H1 (cell line): ENCODE data around the gene AIPL1. TPM values are rescaled to one million over a fixed set of nuclear protein-coding genes. Genes with fewer than 3 reads are reported as not detected.

Experiments
- CTCF ChIA-PET: fragments of 300-600 bp; sonication (Branson Sonifier 250); formaldehyde crosslinking; loops from one replicate; lab custom pipeline; 2021; ENCODE audit not compliant: partially characterized antibody; lab: Charles Lee
- POLR2A ChIA-PET: fragments of 300-600 bp; sonication (Branson Sonifier 250); formaldehyde crosslinking; loops from one replicate; lab custom pipeline; 2021; ENCODE audit warnings: inconsistent platforms; ENCODE audit not compliant: partially characterized antibody; lab: Charles Lee
- DNase-seq, 2 experiments: peaks; one replicate each; pipeline versions ENCODE4 v3.0.0 to v3.0.0-alpha.2; 2010 to 2022; ENCODE audit warnings: low spot score in 2 of 2, low read depth in 1 of 2, mixed read lengths in 1 of 2
- FAIRE-seq: peaks from 2 replicates; lab custom pipeline; 2011; peaks lifted over from hg19 to GRCh38; lab: Jason Lieb, UNC
- H2AFZ ChIP-seq: 2 replicates; pipeline ENCODE4 v1.8.1; 2012; ENCODE audit warnings: low read length, inconsistent platforms
- H2AK5ac ChIP-seq: 2 replicates; pipeline ENCODE4 v1.6.1; 2013; ENCODE audit warnings: low read depth, low read length
- H2BK120ac ChIP-seq: replicated peaks from 2 replicates; pipeline ENCODE3; 2013; ENCODE audit warnings: low read depth, low read length, inconsistent platforms
- H2BK12ac ChIP-seq: 2 replicates; pipeline ENCODE4 v1.6.1; 2013; ENCODE audit warnings: low read depth, low read length
- H2BK15ac ChIP-seq: 2 replicates; pipeline ENCODE4 v1.6.1; 2013; ENCODE audit warnings: low read length
- H2BK20ac ChIP-seq: 2 replicates; pipeline ENCODE4 v1.6.1; 2013; ENCODE audit warnings: low read length
- H2BK5ac ChIP-seq: 2 replicates; pipeline ENCODE4 v1.6.1; 2013; ENCODE audit warnings: low read depth, low read length
- H3K14ac ChIP-seq: 2 replicates; pipeline ENCODE4 v1.6.1; 2013; ENCODE audit warnings: inconsistent platforms; ENCODE audit not compliant: insufficient read length
- H3K18ac ChIP-seq: 2 replicates; pipeline ENCODE4 v1.6.1; 2013; ENCODE audit warnings: low read length; ENCODE audit errors: extremely low read depth
- H3K23ac ChIP-seq: 2 replicates; pipeline ENCODE4 v1.6.1; 2013; ENCODE audit warnings: inconsistent platforms; ENCODE audit not compliant: insufficient read length
- H3K23me2 ChIP-seq: 2 replicates; pipeline ENCODE4 v1.6.1; 2013; ENCODE audit warnings: low read depth, low read length
- H3K27ac ChIP-seq: 2 replicates; pipeline ENCODE4 v1.6.1; 2011; ENCODE audit warnings: low read depth, low read length, inconsistent platforms
- H3K27me3 ChIP-seq, 4 experiments: replicated peaks in 1 of 4; 1 replicate in 1 of 4; 2 replicates in 3 of 4; pipeline versions ENCODE4 v1.6.1 to v1.8.1; 2011 to 2013; ENCODE audit warnings: low read length in 3 of 4, mild to moderate bottlenecking in 3 of 4, inconsistent platforms in 2 of 4, mixed read lengths in 2 of 4, moderate library complexity in 1 of 4; ENCODE audit not compliant: control insufficient read depth in 3 of 4, insufficient read depth in 3 of 4; ENCODE audit errors: extremely low read depth in 1 of 4
- H3K36me3 ChIP-seq, 4 experiments: 2 replicates each; pipeline versions ENCODE4 v1.6.1 to v1.8.1; 2011 to 2013; ENCODE audit warnings: mild to moderate bottlenecking in 4 of 4, low read length in 3 of 4, moderate library complexity in 2 of 4, control low read depth in 1 of 4, inconsistent platforms in 1 of 4; ENCODE audit not compliant: insufficient read depth in 4 of 4, control insufficient read depth in 2 of 4
- H3K4ac ChIP-seq: replicated peaks from 2 replicates; pipeline ENCODE3; 2013; ENCODE audit warnings: low read length, low read depth, mixed read lengths, inconsistent platforms; ENCODE audit not compliant: insufficient read length
- H3K4me1 ChIP-seq, 4 experiments: replicated peaks in 1 of 4; 1 replicate in 1 of 4; 2 replicates in 3 of 4; pipeline versions ENCODE4 v1.6.1 to v1.8.1; 2011 to 2013; ENCODE audit warnings: low read length in 3 of 4, inconsistent platforms in 2 of 4, mixed read lengths in 1 of 4; ENCODE audit not compliant: insufficient read depth in 4 of 4, control insufficient read depth in 3 of 4
- H3K4me2 ChIP-seq, 2 experiments: 2 replicates each; pipeline versions ENCODE4 v1.6.1 to v1.8.1; 2011 to 2013; ENCODE audit warnings: low read depth in 2 of 2, low read length in 2 of 2, control low read depth in 1 of 2, inconsistent platforms in 1 of 2, mild to moderate bottlenecking in 1 of 2; ENCODE audit not compliant: insufficient read depth in 1 of 2
- H3K4me3 ChIP-seq, 4 experiments: fragments of 200-600, 300-600 bp in 1 of 4; sonication (generic), shearing (Covaris generic), sonication (Bioruptor Twin) in 1 of 4; 2 replicates each; pipeline versions ENCODE4 v1.5.1 to v1.8.1; 2011 to 2016; ENCODE audit warnings: low read length in 4 of 4, low read depth in 3 of 4, control low read depth in 2 of 4, inconsistent platforms in 2 of 4, mild to moderate bottlenecking in 2 of 4, mixed read lengths in 1 of 4, moderate library complexity in 1 of 4; ENCODE audit not compliant: insufficient read depth in 2 of 4; ENCODE audit errors: extremely low read depth in 1 of 4
- H3K56ac ChIP-seq: replicated peaks from 2 replicates; pipeline ENCODE3; 2013; ENCODE audit warnings: low read depth, mild to moderate bottlenecking, mixed read lengths, low read length, inconsistent platforms; ENCODE audit not compliant: insufficient read length
- H3K79me1 ChIP-seq: 2 replicates; pipeline ENCODE4 v1.6.1; 2013; ENCODE audit warnings: low read depth, low read length, control low read depth
- H3K79me2 ChIP-seq, 2 experiments: 2 replicates each; pipeline versions ENCODE4 v1.6.1 to v1.8.1; 2012 to 2013; ENCODE audit warnings: low read length in 2 of 2, mild to moderate bottlenecking in 2 of 2, inconsistent platforms in 1 of 2; ENCODE audit not compliant: insufficient read depth in 2 of 2, control insufficient read depth in 1 of 2
- H3K9ac ChIP-seq, 4 experiments: replicated peaks in 1 of 4; 1 replicate in 1 of 4; 2 replicates in 3 of 4; pipeline versions ENCODE4 v1.6.1 to v1.8.1; 2011 to 2013; ENCODE audit warnings: low read depth in 3 of 4, low read length in 3 of 4, control low read depth in 2 of 4, mild to moderate bottlenecking in 2 of 4, moderate library complexity in 2 of 4, inconsistent platforms in 1 of 4; ENCODE audit errors: extremely low read depth in 1 of 4
- H3K9me3 ChIP-seq, 2 experiments: 2 replicates each; pipeline versions ENCODE4 v1.6.1 to v1.8.1; 2012 to 2013; ENCODE audit warnings: mild to moderate bottlenecking in 2 of 2, moderate library complexity in 2 of 2, control low read depth in 1 of 2, inconsistent platforms in 1 of 2, low read depth in 1 of 2, low read length in 1 of 2, mixed read lengths in 1 of 2; ENCODE audit not compliant: insufficient read depth in 2 of 2
- H4K20me1 ChIP-seq, 2 experiments: replicated peaks in 1 of 2; 2 replicates each; pipeline versions ENCODE3 to v1.8.1; 2011 to 2013; ENCODE audit warnings: inconsistent platforms in 2 of 2, low read length in 2 of 2, mild to moderate bottlenecking in 1 of 2; ENCODE audit not compliant: insufficient read depth in 2 of 2, control insufficient read depth in 1 of 2
- H4K5ac ChIP-seq: 2 replicates; pipeline ENCODE4 v1.6.1; 2013; ENCODE audit warnings: low read length, low read depth, mixed read lengths, inconsistent platforms; ENCODE audit not compliant: insufficient read length
- H4K8ac ChIP-seq: 2 replicates; pipeline ENCODE4 v1.8.0; 2013; ENCODE audit warnings: mild to moderate bottlenecking, moderate library complexity, low read length, inconsistent platforms; ENCODE audit not compliant: insufficient read depth; ENCODE audit errors: extremely low read depth
- H4K91ac ChIP-seq: replicated peaks from 2 replicates; pipeline ENCODE3; 2013; ENCODE audit warnings: low read length, mixed read lengths, inconsistent platforms; ENCODE audit not compliant: insufficient read length
- CEBPB ChIP-seq: IDR thresholded peaks from 2 replicates; pipeline ENCODE4 v1.6.1; 2012; ENCODE audit warnings: low read depth, low read length
- TCF12 ChIP-seq: IDR thresholded peaks from 2 replicates; pipeline ENCODE4 v1.6.1; 2011; ENCODE audit warnings: low read depth, mild to moderate bottlenecking, low read length
- WGBS, 2 experiments: shearing (Covaris generic) in 1 of 2; methylation state at CpG; one replicate each; pipeline versions ENCODE4 v1.1.6 to v1.1.7; 2013 to 2015; ENCODE audit warnings: low lambda C conversion rate in 2 of 2, mixed read lengths in 2 of 2, inconsistent platforms in 1 of 2, low coverage in 1 of 2, missing lambda C conversion rate in 1 of 2; ENCODE audit not compliant: insufficient replicate concordance in 2 of 2, insufficient coverage in 1 of 2, insufficient read length in 1 of 2; ENCODE audit errors: extremely low coverage in 1 of 2, missing lambda C conversion rate in 1 of 2; 5-methylcytosine and 5-hydroxymethylcytosine counted together
- polyA plus RNA-seq, 7 experiments: library from polyadenylated mRNA; depleted of rRNA in 3 of 7; stranded (reverse) in 5 of 7; unstranded in 2 of 7; fragments of >200 nt in 5 of 7; fragments of 200-250 nt in 2 of 7; gene quantifications; 1 replicate in 5 of 7; 2 replicates in 1 of 7; 4 replicates in 1 of 7; pipeline versions ENCODE4 v1.2.1 to v1.2.3, GENCODE V29; 2011 to 2013; ENCODE audit warnings: missing spikeins in 2 of 7, mixed read lengths in 2 of 7
- total RNA-seq: library from RNA; stranded (reverse); fragmentation: NEBNext Ultra II Directional; extraction: Animal tissue kit (Norgen Biotek cat#: 25700); gene quantifications from 2 replicates; pipeline ENCODE4 v1.2.1, GENCODE V29; 2021
- TF ChIP-seq, protein P1 (sequence below), 3 experiments: IDR thresholded peaks; 1 replicate in 2 of 3; 2 replicates in 1 of 3; pipeline versions ENCODE4 v1.5.1 to v1.6.1; 2011; ENCODE audit warnings: low read length in 3 of 3, mild to moderate bottlenecking in 3 of 3, inconsistent platforms in 2 of 3, low read depth in 1 of 3, moderate library complexity in 1 of 3; ENCODE audit not compliant: insufficient read depth in 1 of 3; ENCODE audit errors: control extremely low read depth in 1 of 3
- TF ChIP-seq, protein P2 (sequence below): IDR thresholded peaks from 2 replicates; pipeline ENCODE4 v1.6.1; 2012; ENCODE audit warnings: low read length, inconsistent platforms
- TF ChIP-seq, protein P3 (sequence below): IDR thresholded peaks from 2 replicates; pipeline ENCODE4 v1.6.1; 2011; ENCODE audit warnings: low read length, improper control_type of control experiment

Gene AIPL1
- total and polyA plus RNA-seq, 2 of the 8 experiments (the other 6 are each of a cell fraction or from before 2014, with no cell fraction given): 0.56 to 0.71 TPM

DNA sequence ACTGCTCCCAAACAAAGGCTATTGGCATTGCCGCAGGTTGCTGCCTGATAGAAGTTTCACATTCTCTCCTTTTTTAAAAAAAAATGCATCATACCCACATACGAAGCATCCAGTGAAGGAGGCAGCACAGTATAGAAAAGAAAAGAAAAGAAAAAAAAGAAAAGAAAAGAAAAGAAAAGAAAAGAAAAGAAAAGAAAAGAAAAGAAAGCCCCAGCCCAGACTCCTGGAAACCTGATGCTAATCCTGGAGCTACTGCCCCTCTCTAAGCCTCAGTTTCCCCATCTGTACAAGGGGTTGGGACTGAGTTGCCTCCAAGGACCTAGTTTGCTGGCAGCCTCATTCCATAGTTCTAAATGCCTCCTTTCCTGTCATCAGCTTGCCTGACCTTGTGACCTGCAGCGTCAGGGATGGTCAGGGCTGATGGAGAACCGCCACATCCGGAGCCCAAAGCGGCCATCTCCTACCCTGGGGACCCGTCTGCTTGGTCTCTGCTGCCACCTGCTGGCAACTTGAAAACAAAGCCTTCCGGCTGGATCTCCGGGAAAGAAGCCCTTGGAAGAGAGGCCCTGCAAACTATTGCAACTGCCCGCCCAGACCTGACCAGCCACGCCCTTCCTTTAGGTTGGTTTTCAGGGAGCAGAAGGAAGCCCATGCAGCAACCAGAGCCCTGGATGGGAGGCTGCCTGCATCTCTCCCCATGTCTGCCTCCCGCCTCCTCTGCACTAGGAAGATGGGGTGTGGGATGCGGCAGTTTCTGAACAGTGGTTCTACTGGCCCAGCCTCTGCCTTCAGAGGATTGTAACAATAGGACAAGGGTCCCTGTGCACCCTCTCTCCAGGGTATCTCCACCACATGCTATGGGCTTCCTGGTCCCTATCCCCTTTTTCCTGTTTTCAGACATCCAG is 13.0 kb downstream of the AIPL1 start:
- Histone ChIP-seq H3K36me3 (no peaks in the 10 kb centered on the region), H4K8ac (peak overlapping the region; percentile 46; the same call in 1 of the 2 replicates), H4K20me1 (no peaks in the 10 kb centered on the region), H4K5ac (no peak overlapping the region), H2BK20ac (0 out of 2 replicates have a peak overlapping the region, but pooled peaks have one; percentile 11), H3K9ac (no peak overlapping the region), H3K4me2 (no peak overlapping the region), H3K23me2 (no peaks in the 10 kb centered on the region), H3K79me2 (no peaks in the 10 kb centered on the region), H3K18ac (no peak overlapping the region), H3K14ac (no peak overlapping the region), H2BK12ac (no peak overlapping the region; the same call in 1 of the 2 replicates), H3K4me1 (peaks cover 0 to 7% (median 5%) of the 10 kb centered on the region in 4 experiments; a peak in 4 of 7 replicates), H2BK5ac (0 out of 2 replicates have a peak overlapping the region, but pooled peaks have one; percentile 61), H3K79me1 (no peaks in the 10 kb centered on the region), H4K91ac (peak overlapping the region; percentile 9), H3K9me3 (no peaks in the 10 kb centered on the region), H3K4me3 (no peak overlapping the region), H2BK15ac (peak overlapping the region; percentile 31; the same call in 1 of the 2 replicates), H2BK120ac (no peak overlapping the region), H3K4ac (no peak overlapping the region), H3K56ac (no peak overlapping the region), H3K23ac (no peak overlapping the region), H2AFZ (no peak overlapping the region), H2AK5ac (no peak overlapping the region), H3K27me3 (no peaks in the 10 kb centered on the region), H3K27ac (no peak overlapping the region)
- FAIRE-seq (peak; percentile 78), DNase-seq (peak; percentile 60 to 94)
- POLR2A ChIA-PET: interaction anchor here (0.6 to 0.7 kb wide), 2 partner anchors 292 to 1066 kb away, joined by 3 read pairs; no protein-coding TSS in a partner anchor
- WGBS, 2 experiments: 43% methylated on average over 13 of the region's 13 CpGs; no CpG with 5 or more reads in 1 of the 2 experiments
- CTCF ChIA-PET: interaction anchor here (0.6 to 6.9 kb wide), 33 partner anchors 9 to 838 kb away, joined by 3 to 60 read pairs (median 3); partner anchors contain the start of genes AIPL1 and NLRP1
- TF ChIP-seq, protein P1, sequence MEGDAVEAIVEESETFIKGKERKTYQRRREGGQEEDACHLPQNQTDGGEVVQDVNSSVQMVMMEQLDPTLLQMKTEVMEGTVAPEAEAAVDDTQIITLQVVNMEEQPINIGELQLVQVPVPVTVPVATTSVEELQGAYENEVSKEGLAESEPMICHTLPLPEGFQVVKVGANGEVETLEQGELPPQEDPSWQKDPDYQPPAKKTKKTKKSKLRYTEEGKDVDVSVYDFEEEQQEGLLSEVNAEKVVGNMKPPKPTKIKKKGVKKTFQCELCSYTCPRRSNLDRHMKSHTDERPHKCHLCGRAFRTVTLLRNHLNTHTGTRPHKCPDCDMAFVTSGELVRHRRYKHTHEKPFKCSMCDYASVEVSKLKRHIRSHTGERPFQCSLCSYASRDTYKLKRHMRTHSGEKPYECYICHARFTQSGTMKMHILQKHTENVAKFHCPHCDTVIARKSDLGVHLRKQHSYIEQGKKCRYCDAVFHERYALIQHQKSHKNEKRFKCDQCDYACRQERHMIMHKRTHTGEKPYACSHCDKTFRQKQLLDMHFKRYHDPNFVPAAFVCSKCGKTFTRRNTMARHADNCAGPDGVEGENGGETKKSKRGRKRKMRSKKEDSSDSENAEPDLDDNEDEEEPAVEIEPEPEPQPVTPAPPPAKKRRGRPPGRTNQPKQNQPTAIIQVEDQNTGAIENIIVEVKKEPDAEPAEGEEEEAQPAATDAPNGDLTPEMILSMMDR (IDR thresholded peaks at IDR 0.05; ENCODE audit: control extremely low read depth in 1 of 3, insufficient read depth in 1 of 3, low read depth in 1 of 3, low read length in 3 of 3): peak; percentile 70 to 93 (median 89)
- no peak for TF ChIP-seq TCF12
- TF ChIP-seq, protein P2, sequence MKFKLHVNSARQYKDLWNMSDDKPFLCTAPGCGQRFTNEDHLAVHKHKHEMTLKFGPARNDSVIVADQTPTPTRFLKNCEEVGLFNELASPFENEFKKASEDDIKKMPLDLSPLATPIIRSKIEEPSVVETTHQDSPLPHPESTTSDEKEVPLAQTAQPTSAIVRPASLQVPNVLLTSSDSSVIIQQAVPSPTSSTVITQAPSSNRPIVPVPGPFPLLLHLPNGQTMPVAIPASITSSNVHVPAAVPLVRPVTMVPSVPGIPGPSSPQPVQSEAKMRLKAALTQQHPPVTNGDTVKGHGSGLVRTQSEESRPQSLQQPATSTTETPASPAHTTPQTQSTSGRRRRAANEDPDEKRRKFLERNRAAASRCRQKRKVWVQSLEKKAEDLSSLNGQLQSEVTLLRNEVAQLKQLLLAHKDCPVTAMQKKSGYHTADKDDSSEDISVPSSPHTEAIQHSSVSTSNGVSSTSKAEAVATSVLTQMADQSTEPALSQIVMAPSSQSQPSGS: no peak
- TF ChIP-seq, protein P3, sequence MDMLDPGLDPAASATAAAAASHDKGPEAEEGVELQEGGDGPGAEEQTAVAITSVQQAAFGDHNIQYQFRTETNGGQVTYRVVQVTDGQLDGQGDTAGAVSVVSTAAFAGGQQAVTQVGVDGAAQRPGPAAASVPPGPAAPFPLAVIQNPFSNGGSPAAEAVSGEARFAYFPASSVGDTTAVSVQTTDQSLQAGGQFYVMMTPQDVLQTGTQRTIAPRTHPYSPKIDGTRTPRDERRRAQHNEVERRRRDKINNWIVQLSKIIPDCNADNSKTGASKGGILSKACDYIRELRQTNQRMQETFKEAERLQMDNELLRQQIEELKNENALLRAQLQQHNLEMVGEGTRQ: no peak
- TF ChIP-seq CEBPB: 0 out of 2 replicates have a peak, but pooled peaks have one; percentile 33
